K562 (cell line): ENCODE data around the gene PLAGL1. TPM values are rescaled to one million over a fixed set of nuclear protein-coding genes. Genes with fewer than 3 reads are reported as not detected.

Source experiments
- C11orf30 ChIP-seq: fragments of 450-650 bp; IDR thresholded peaks from 2 replicates; pipeline ENCODE4 v1.6.1; 2016; ENCODE audit warnings: low read depth, mild to moderate bottlenecking
- CEBPG ChIP-seq, 3 experiments: fragments of 200-800 bp in 1 of 3; sonication (Bioruptor generic) in 1 of 3; sonication (generic) in 1 of 3; formaldehyde crosslinking in 1 of 3; IDR thresholded peaks in 2 of 3; conservative IDR thresholded peaks in 1 of 3; 2 replicates each; pipeline versions ENCODE4 v1.6.1 to v1.8.0; 2016 to 2022; ENCODE audit warnings: missing compliant biosample characterization in 2 of 3, missing genetic modification characterization in 2 of 3, mild to moderate bottlenecking in 1 of 3, missing genetic modification reagents in 1 of 3
- CHD1 ChIP-seq: fragments of 200-600 bp; sonication (generic); IDR thresholded peaks from one replicate; pipeline ENCODE4 v1.6.1; 2012; ENCODE audit warnings: mild to moderate bottlenecking, moderate library complexity, low read length, inconsistent platforms
- HDAC3 ChIP-seq: fragments of 450-650 bp; IDR thresholded peaks from 2 replicates; pipeline ENCODE4 v1.6.1; 2018; ENCODE audit warnings: borderline replicate concordance, mild to moderate bottlenecking, moderate library complexity; ENCODE audit not compliant: partially characterized antibody
- MBD2 ChIP-seq: sonication (generic); IDR thresholded peaks from 2 replicates; pipeline ENCODE4 v1.6.1; 2016; ENCODE audit warnings: low read depth, borderline replicate concordance
- NFE2 ChIP-seq: IDR thresholded peaks from 2 replicates; pipeline ENCODE4 v1.6.1; 2014; ENCODE audit warnings: antibody characterized with exemption, low read depth
- PYGO2 ChIP-seq: fragments of 450-650 bp; IDR thresholded peaks from 2 replicates; pipeline ENCODE4 v1.6.1; 2016; ENCODE audit warnings: mild to moderate bottlenecking, missing genetic modification characterization, moderate library complexity, missing compliant biosample characterization
- TAF15 ChIP-seq: fragments of 200-400 bp; formaldehyde crosslinking; IDR thresholded peaks from 2 replicates; pipeline ENCODE4 v1.6.1; 2017; ENCODE audit warnings: mild to moderate bottlenecking, low read depth, low read length, moderate library complexity
- ZFP1 ChIP-seq: fragments of 450-650 bp; formaldehyde crosslinking; IDR thresholded peaks from 2 replicates; pipeline ENCODE4 v1.4.0; 2020; ENCODE audit warnings: mild to moderate bottlenecking, mixed read lengths
- ZNF316 ChIP-seq: fragments of 450-650 bp; IDR thresholded peaks from 2 replicates; pipeline ENCODE4 v1.6.1; 2016
- polyA plus RNA-seq, 8 experiments: library from polyadenylated mRNA; depleted of rRNA in 4 of 8; stranded (reverse) in 5 of 8; unstranded in 3 of 8; fragments of >200 nt; fragmentation: Nextera tagmentation in 2 of 8; fragmentation: Illumina TruSeq in 1 of 8; extraction: Ambion mirVana in 2 of 8; extraction: Trizol in 1 of 8; gene quantifications; 2 replicates each; pipeline versions ENCODE4 v1.2.1 to v1.2.3, GENCODE V29; 2011 to 2014; ENCODE audit warnings: inconsistent platforms in 1 of 8, missing spikeins in 1 of 8
- total RNA-seq, 7 experiments: library from RNA; depleted of rRNA in 6 of 7; stranded (reverse); fragments of >200 nt in 6 of 7; fragmentation: Illumina TruSeq in 2 of 7; extraction: Trizol in 2 of 7; gene quantifications; 2 replicates each; pipeline versions ENCODE4 v1.2.1 to v1.2.3, GENCODE V29; 2011 to 2021; ENCODE audit warnings: low replicate concordance in 1 of 7
- TF ChIP-seq, protein P1 (sequence below): sonication (generic); formaldehyde crosslinking; IDR thresholded peaks from 2 replicates; pipeline ENCODE4 v1.8.1; 2023; ENCODE audit warnings: mild to moderate bottlenecking, missing genetic modification reagents
- TF ChIP-seq, protein P2 (sequence below): fragments of 200-800 bp; sonication (Bioruptor generic); IDR thresholded peaks from 2 replicates; pipeline ENCODE4 v1.6.1; 2017; ENCODE audit warnings: missing genetic modification characterization, missing compliant biosample characterization

The PLAGL1 gene
- total and polyA plus RNA-seq, 9 of the 15 experiments (the other 6 are each of a cell fraction or from before 2014, with no cell fraction given) = 4.9 to 29.6 (median 13.2) TPM

GRCh38 chr6:144033816-144034735, 26.0 kb upstream of the PLAGL1 start (continued):
- TF ChIP-seq, protein P1, sequence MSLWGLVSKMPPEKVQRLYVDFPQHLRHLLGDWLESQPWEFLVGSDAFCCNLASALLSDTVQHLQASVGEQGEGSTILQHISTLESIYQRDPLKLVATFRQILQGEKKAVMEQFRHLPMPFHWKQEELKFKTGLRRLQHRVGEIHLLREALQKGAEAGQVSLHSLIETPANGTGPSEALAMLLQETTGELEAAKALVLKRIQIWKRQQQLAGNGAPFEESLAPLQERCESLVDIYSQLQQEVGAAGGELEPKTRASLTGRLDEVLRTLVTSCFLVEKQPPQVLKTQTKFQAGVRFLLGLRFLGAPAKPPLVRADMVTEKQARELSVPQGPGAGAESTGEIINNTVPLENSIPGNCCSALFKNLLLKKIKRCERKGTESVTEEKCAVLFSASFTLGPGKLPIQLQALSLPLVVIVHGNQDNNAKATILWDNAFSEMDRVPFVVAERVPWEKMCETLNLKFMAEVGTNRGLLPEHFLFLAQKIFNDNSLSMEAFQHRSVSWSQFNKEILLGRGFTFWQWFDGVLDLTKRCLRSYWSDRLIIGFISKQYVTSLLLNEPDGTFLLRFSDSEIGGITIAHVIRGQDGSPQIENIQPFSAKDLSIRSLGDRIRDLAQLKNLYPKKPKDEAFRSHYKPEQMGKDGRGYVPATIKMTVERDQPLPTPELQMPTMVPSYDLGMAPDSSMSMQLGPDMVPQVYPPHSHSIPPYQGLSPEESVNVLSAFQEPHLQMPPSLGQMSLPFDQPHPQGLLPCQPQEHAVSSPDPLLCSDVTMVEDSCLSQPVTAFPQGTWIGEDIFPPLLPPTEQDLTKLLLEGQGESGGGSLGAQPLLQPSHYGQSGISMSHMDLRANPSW (CRISPR knock-in tag) = no peak
- TF ChIP-seq TAF15 = no peak
- TF ChIP-seq PYGO2 (tag) = no peak
- no peak for TF ChIP-seq CEBPG (CRISPR knock-in tag; IDR thresholded peaks at IDR 0.05)
- peak in 1 of 2 experiments; percentile 58; a peak in 1 of 4 replicates for TF ChIP-seq CEBPG (tag; conservative IDR thresholded peaks at IDR 0.05 in 1 of 2, IDR thresholded peaks at IDR 0.05 in 1 of 2)
- no peak for TF ChIP-seq ZFP1 (CRISPR knock-in tag)
- peak; percentile 63; the same call in 1 of the 2 replicates for TF ChIP-seq NFE2
- no peak for TF ChIP-seq CHD1
- TF ChIP-seq MBD2 = no peak
- peak; percentile 93 for TF ChIP-seq ZNF316
- TF ChIP-seq C11orf30 = peak; percentile 91
- TF ChIP-seq, protein P2, sequence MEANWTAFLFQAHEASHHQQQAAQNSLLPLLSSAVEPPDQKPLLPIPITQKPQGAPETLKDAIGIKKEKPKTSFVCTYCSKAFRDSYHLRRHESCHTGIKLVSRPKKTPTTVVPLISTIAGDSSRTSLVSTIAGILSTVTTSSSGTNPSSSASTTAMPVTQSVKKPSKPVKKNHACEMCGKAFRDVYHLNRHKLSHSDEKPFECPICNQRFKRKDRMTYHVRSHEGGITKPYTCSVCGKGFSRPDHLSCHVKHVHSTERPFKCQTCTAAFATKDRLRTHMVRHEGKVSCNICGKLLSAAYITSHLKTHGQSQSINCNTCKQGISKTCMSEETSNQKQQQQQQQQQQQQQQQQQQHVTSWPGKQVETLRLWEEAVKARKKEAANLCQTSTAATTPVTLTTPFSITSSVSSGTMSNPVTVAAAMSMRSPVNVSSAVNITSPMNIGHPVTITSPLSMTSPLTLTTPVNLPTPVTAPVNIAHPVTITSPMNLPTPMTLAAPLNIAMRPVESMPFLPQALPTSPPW (CRISPR knock-in tag) = peak; percentile 30; the same call in 1 of the 2 replicates
- TF ChIP-seq HDAC3 = no peak
